Tibial artery (tissue), 4 donors: Measurements from ENCODE around the gene FCHSD1.

Source experiments
- DNase-seq, 2 donors: peaks; one replicate each; pipeline ENCODE4 v3.0.0-alpha.2; 2019
- H3K27ac ChIP-seq, 2 donors: fragments of 200-600 bp; sonication (generic) in 1 of 2; 1 replicate in 1 of 2; 2 replicates in 1 of 2; pipeline ENCODE4 v1.5.1; 2018 to 2019; ENCODE audit warnings: mild to moderate bottlenecking in 1 of 2
- H3K27me3 ChIP-seq, 2 donors: fragments of 200-600 bp; sonication (generic) in 1 of 2; one replicate each; pipeline versions ENCODE4 v1.5.1 to v1.6.0; 2016 to 2019
- H3K36me3 ChIP-seq, 3 donors: fragments of 200-600 bp; sonication (generic) in 2 of 3; one replicate each; pipeline ENCODE4 v1.5.1; 2016 to 2019; ENCODE audit warnings: mild to moderate bottlenecking in 2 of 3
- H3K4me1 ChIP-seq, 4 donors: fragments of 200-600 bp; sonication (generic) in 2 of 4; 1 replicate in 3 of 4; 2 replicates in 1 of 4; pipeline ENCODE4 v1.5.1; 2016 to 2019
- H3K4me3 ChIP-seq, 2 donors: fragments of 200-600 bp; sonication (generic) in 1 of 2; 1 replicate in 1 of 2; 2 replicates in 1 of 2; pipeline ENCODE4 v1.5.1; 2018 to 2019; ENCODE audit warnings: mild to moderate bottlenecking in 2 of 2
- H3K9me3 ChIP-seq, 3 donors: fragments of 200-600 bp; sonication (generic) in 1 of 3; one replicate each; pipeline ENCODE4 v1.5.1; 2016 to 2019
- CTCF ChIP-seq, 2 experiments: fragments of 200-600 bp in 1 of 2; fragments of 450-650 bp in 1 of 2; IDR thresholded peaks; one replicate each; pipeline ENCODE4 v1.5.1; 2017 to 2019; ENCODE audit warnings: antibody characterized with exemption in 2 of 2, mild to moderate bottlenecking in 1 of 2, moderate library complexity in 1 of 2
- intact Hi-C: fragments of 100-400 bp; cut with DNase I; formaldehyde crosslinking; loops from one replicate; pipeline ENCODE4 v1.15.0; 2023; ENCODE audit warnings: low total_unique reads

FCHSD1 gene

GRCh38 chr5:141639357-141640050, 11.7 kb downstream of the FCHSD1 start:
- Histone ChIP-seq H3K27me3 (peaks cover 0 to 5% of the 10 kb centered on the region in 2 donors), H3K4me3 (no peak overlapping the region), H3K27ac (no peak overlapping the region), H3K36me3 (peaks cover 4 to 40% (median 21%) of the 10 kb centered on the region in 3 donors), H3K4me1 (peaks cover 0 to 29% (median 26%) of the 10 kb centered on the region in 4 donors), H3K9me3 (no peaks in the 10 kb centered on the region)
- DNase-seq = no peak
- TF ChIP-seq CTCF (IDR thresholded peaks at IDR 0.05) = no peak
- intact Hi-C loops = no loop called here

GRCh38 chr5:141638771-141639170, 12.4 kb downstream of the FCHSD1 start:
- H3K27ac ChIP-seq = no peak overlapping the region
- H3K27me3 ChIP-seq = peaks cover 0 to 5% of the 10 kb centered on the region in 2 donors
- no peak for TF ChIP-seq CTCF (IDR thresholded peaks at IDR 0.05)
- H3K4me3 ChIP-seq = no peak overlapping the region
- DNase-seq = no peak
- peaks cover 0 to 33% (median 14%) of the 10 kb centered on the region in 3 donors for H3K36me3 ChIP-seq
- no peaks in the 10 kb centered on the region for H3K9me3 ChIP-seq
- H3K4me1 ChIP-seq = peaks cover 0 to 36% (median 28%) of the 10 kb centered on the region in 4 donors
- intact Hi-C loops = no loop called here

DNA sequence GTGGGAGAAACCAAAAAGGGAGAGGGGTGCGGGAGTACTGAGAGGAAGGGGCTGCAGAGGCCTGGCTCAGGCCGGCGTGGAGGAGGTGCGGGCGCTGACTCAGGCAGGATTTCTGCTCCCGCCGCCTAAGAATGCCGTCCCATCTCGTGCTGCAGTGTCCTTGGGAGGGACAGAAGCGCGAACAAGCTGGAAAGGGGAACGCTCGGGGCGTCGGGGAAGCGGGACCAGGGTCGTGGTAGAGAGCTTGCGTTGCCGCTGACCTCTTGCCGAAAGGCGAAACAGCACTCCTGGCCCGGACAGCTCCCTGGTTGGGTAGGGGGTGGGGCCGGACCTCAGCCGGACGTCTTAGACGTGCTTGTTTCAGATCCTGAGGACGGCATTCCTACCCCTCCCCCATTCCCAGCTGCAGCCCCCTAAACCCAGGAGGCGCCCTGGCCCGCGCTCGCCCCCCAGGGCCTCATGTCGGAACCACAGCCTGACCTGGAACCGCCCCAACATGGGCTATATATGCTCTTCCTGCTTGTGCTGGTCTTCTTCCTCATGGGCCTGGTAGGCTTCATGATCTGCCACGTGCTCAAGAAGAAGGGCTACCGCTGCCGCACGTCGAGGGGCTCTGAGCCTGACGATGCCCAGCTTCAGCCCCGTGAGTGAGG, 13.3 kb downstream of the FCHSD1 start:
- Histone ChIP-seq H3K9me3 (no peaks in the 10 kb centered on the region), H3K27ac (no peak overlapping the region), H3K27me3 (peaks cover 0 to 5% of the 10 kb centered on the region in 2 donors), H3K4me1 (peaks cover 0 to 36% (median 29%) of the 10 kb centered on the region in 4 donors), H3K4me3 (peak overlapping the region; percentile 84 to 93), H3K36me3 (peaks cover 0 to 24% (median 7%) of the 10 kb centered on the region in 3 donors)
- intact Hi-C loops = no loop called here
- TF ChIP-seq CTCF (IDR thresholded peaks at IDR 0.05) = no peak
- DNase-seq = peak; percentile 49 to 82

DNA sequence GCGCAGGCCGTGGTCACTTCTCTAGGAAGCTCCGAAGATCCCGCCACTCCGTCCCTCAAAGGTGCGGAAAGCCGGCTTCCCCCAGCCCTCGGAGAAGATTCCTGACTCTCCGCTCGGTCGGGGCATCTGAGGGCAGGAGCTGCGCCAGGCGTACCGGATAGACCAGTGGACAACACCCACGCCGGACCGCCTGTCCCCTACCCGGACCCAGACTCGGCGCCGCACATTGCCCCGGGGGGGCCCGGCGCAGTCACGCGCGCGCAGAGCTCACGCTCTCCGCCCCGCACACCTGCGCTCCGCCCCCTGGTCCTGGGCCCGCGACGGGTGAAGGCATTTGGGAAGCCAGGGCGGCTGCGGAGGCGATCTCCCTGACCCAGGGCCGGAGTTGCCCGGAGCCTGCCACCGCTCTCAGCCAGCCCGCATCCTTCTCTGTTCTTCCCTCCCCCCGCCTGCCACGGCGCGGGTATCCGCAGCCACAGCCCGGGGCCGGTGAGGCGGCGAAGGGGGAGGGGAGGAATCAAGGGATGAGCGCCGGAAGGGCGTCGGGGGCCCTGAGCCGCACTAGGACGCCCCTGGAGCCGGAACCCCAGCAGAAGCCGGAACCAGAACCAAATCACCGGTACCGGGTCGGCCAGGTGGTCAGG, 14.0 kb downstream of the FCHSD1 start:
- H3K9me3 ChIP-seq = no peaks in the 10 kb centered on the region
- no peak for DNase-seq
- H3K27ac ChIP-seq = peak overlapping the region; percentile 77 to 83
- intact Hi-C loops = no loop called here
- H3K36me3 ChIP-seq = peaks cover 0 to 18% (median 7%) of the 10 kb centered on the region in 3 donors
- H3K4me3 ChIP-seq = peak overlapping the region; percentile 84 to 93
- peaks cover 0 to 5% of the 10 kb centered on the region in 2 donors for H3K27me3 ChIP-seq
- H3K4me1 ChIP-seq = peaks cover 0 to 40% (median 29%) of the 10 kb centered on the region in 4 donors
- TF ChIP-seq CTCF (IDR thresholded peaks at IDR 0.05) = no peak

GRCh38 chr5:141636413-141637122, 14.7 kb downstream of the FCHSD1 start, which contains the start of the genes HDAC3 and RELL2:
TSS of gene HDAC3 (minus strand) at chr5:141636849. CDS start at chr5:141636790, 59 bp downstream.
TSS of gene RELL2 (plus strand) at chr5:141636997. CDS start at chr5:141638226, 1,229 bp downstream.
- peaks cover 0 to 40% (median 29%) of the 10 kb centered on the region in 4 donors for H3K4me1 ChIP-seq
- peak; percentile 91 to 96 for DNase-seq
- TF ChIP-seq CTCF (IDR thresholded peaks at IDR 0.05) = no peak
- intact Hi-C loops = no loop called here
- H3K4me3 ChIP-seq = peak within 1 kb of the TSS; percentile 84 to 93
- H3K9me3 ChIP-seq = no peaks in the 10 kb centered on the region
- H3K36me3 ChIP-seq = peaks cover 0 to 13% (median 7%) of the 10 kb centered on the region in 3 donors
- H3K27ac ChIP-seq = peak within 1 kb of the TSS; percentile 77 to 83
- peaks cover 0 to 5% of the 10 kb centered on the region in 2 donors for H3K27me3 ChIP-seq
